Measurements from ENCODE around the gene DRD2.

The DRD2 gene

DNA sequence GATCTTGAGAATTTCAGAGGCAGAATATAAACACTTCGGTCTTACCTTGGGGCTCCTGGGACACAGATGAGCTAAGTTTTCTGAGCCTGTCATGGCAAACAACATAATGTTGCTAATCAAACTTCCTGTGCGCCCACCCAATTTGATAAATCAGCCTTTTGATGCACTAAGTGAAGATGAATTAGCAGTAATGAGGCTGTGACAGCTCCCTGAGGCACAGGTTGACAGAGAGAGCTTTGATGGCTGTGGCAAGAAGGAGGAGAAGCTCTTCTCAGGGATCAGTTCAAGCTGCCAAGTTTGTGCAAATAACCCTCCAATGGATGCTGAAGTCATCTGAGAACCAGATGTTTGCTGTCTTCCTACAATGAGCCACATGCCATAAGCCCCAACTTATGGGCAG, 34.4 kb downstream of the DRD2 start:
- DNase-seq, result no peak

DNA sequence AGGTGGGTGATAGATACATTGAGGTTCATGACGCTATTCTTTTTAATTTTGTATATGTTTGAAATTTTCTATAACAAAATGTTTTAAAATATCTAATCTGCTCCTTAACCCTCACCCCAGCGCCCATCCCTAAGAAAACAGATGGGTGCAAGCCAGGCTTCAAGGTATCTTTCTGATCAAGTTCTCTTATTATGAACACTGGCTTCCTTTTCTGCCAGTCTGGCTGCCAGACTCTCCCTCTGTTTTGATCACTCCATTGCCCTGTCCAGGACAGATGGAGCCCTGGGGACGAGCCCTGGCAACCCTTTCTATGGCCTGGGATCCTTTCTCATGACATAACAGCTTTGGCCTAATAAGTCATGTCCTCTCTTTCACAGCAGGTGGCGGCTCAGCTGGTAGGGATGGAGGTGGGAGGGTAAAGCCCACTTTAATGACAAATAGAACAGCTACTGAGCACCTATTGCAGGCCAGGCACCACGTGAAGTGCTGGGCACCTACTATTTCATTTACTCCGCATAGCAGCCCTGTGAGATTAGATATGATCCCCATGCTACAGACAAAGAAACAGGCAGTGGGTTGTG, 38.4 kb downstream of the DRD2 start:
- no peak for DNase-seq

- DNase-seq, result no peak
Observed at GRCh38 chr11:113435190-113435968, 39.8 kb downstream of the DRD2 start.

DNA sequence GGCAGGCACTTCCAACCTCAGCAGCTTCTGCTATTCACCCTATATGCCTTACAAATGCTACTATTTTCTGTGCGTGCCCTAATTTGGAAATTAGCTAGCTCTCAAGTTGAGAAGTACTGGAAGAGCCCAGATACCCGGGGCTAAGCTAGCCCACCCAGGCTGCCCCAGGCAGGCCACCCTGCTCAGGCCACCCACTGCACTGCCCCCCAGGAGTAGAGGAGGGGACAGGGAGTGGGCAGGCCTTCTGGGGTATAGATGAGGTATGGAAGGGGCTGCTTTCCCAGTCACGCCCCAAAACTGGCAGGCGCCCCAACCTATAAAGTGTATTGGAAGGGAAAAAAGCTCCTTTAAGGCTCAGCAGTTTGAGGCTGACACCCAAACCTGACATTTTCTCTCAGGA, 43.5 kb downstream of the DRD2 start:
- no peak for DNase-seq

- no peak for DNase-seq
Observed at GRCh38 chr11:113426686-113427085, 48.5 kb downstream of the DRD2 start.

- no peak for DNase-seq
Observed at GRCh38 chr11:113420808-113421207, 54.4 kb downstream of the DRD2 start.

DNA sequence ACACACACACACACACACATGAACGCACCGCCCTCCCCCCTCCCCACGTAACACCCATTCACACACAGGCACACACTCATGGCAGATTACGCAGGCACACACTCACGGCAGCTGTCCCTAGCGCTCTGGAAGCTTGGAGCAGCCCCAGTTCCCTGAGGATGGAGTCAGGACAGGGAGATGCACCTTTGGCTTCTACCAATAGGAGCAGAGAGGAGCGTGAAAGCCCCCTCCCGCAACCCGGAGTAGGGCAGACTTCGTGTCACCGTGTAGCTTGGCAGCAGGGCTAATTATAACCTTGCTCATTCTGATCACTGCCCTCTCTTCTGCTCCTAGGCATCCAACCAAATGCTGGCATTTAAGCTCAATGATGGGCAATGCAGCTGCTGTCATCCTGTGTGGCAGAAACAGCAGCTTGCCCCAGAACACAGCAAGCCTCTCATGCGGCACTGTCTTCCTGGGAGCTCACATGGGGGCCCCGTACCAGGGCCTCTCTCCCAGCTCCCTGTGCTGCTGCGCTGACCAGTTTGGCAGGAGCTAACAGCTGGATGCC, 55.7 kb downstream of the DRD2 start:
- no peak for DNase-seq

GRCh38 chr11:113417428-113417827, 57.8 kb downstream of the DRD2 start:
- DNase-seq, result no peak

DNA sequence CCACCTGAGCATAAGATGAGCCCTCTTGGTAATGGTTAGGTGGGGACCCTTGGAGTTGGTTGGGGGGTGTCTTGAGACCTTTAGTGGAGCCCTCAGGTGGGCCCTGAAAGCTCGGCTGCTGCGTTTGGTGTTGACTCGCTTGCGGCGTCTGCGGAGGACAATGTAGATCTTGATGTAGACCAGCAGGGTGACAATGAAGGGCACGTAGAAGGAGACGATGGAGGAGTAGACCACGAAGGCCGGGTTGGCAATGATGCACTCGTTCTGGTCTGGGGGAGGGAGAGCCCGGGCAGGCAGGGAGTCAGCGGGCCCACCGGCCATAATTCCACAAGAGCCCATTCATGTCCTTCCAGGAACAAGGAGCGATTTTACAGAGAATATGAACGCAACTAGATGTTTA, 59.9 kb downstream of the DRD2 start:
- no peak for DNase-seq

- DNase-seq, result no peak
Observed at GRCh38 chr11:113412675-113413074, 62.5 kb downstream of the DRD2 start.

DNA sequence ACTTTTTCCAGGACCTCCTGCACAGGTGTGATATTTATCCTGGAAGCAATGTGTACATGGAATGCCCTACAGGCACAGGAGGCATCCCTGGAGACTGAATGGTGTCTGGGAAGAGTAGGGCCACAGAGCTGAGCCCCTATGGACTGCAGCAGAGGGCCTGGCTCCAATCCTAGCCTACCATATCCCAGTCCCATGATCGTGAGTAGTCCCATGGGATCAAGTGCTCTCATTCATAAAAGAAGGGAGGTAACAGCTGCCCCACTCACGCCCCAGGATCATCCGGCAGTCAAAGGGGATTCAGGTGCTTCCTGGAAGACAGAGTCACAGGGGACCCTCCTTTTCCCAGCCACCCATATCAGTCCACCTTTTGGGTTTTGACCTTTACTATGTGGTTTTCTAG, 63.7 kb downstream of the DRD2 start:
- no peak for DNase-seq

DNA sequence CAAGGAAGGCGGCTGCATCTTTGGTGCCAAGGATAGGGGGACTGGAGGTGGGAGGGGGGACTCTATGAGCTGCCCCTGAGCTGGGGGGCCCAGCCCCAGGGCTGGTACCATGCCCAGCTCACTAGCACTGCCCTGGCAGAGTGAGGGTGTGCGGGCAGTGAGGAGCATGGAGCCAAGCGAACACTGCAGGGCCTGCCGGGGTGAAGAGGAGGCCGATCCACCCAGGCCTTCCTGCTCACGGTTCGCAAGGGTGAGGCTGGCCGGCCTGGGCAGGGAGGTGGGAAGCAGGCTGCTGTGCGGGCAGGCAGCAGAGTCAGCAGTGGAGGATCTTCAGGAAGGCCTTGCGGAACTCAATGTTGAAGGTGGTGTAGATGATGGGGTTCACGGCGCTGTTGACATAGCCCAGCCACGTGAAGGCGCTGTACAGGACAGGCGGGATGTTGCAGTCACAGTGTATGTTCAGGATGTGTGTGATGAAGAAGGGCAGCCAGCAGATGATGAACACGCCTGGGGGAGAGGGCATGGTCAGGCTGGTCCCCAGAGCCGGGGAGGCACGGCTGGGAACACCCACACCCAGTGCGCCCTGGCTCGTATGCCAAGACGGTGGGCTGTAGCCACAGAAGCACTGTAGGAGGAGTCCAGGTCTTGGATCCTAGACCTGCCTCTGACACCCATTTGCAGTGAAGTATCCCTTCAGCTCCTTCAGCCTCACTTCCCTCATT, 64.6 kb downstream of the DRD2 start:
- no peak for DNase-seq

DNA sequence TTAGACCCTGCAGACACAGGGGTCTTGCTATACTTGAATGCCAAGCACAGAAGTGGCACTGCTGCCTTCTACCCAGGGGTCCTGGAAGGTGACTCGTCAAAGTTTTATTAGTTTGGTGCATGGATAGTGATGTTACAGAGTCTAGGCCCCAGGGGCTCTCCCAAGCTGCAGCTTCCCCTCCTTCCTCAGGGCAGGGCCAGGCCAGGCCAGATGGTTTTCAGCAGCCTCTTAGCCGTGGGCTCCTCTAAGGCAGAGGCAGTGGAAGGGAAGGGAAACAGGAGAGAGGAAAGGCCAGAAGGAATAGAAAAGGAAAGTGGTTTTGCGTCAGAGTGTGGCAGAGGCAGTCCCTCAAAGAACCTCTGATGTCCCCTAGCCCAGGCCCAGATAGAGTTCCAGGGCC, 65.7 kb downstream of the DRD2 start:
- DNase-seq, result no peak

- no peak for DNase-seq
Observed at GRCh38 chr11:113408887-113409286, 66.3 kb downstream of the DRD2 start.

GRCh38 chr11:113408206-113408605, 67.0 kb downstream of the DRD2 start:
- DNase-seq, result no peak

DNA sequence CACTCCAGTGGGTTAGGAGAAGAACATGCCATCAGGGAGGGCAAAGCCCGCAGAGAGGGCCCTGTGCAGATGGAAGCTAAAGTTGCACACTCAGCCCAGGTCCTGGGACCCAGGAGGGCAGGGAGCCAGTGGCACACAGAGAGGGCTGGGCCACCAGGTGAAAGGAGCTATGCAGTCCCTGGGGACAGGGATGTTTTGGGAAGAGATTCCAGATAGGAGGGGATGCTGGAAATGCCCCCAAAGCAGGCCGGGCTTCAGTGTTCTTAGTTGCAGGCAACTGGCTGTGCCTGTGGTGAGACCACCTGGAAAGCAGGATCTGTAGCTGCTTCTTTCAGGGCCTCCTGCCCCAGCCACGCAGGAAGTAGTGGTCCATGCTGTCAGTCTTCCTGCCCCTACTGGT, 68.0 kb downstream of the DRD2 start:
- DNase-seq, result no peak

DNA sequence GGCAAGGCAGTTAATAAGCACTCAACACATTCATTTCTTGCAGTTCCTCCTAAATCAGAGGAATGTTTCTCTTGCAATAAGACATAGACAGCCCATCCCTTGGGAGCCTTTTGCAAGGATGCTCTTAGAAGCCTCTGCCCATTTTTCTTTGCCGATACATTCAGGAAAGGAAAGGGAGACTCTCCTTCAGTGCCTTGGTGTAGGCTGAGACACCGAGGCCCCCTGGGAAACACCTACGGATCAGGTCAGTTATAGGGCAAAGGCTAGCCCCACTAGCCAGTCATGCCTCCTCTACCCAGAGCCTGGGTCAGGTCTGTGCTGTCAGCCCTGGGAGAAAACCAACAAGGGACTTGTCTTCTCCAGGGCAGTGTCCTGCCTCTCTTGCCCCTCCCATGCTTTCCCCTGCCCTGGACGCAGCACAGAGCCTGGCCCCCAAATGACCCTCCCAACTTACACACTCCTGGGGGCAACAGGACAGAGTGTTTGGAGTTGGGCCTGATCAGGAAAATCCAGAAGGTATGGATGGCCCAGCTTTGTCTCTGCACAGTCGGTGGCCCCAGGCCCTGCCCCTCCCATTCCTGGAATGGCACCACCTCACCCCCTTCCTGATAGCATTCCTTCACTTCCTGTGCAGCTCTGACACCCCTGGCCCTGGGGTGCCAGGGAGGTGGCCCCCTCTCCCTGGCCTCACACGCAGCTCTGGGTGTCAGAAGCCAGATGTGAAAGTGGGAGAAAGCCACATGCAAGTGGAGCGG, 69.3 kb downstream of the DRD2 start:
- DNase-seq, result no peak

GRCh38 chr11:113404859-113405430, 70.3 kb downstream of the DRD2 start:
- no peak for DNase-seq

DNA sequence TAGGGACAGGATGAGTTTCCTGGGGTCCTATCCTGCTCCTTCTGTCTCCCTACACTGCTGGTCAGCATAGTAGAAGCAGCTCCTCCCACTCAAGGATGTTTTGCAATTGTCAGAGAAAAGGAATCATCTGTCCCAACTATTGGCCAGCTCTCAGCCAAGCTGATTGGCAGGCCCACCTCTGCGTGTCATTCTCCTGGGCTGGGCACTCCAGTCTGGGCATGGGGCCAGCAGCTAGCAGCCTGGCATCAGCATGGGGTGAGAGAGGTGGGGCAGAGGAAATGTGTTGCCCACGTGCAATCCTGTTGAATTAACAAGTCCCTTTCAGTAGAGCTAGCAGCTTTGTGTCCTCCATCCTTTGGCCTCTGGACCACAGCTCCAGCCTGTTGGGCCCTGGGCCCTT, 73.5 kb downstream of the DRD2 start:
- DNase-seq, result no peak

GRCh38 chr11:113400631-113401230, 74.5 kb downstream of the DRD2 start:
- no peak for DNase-seq

DNA sequence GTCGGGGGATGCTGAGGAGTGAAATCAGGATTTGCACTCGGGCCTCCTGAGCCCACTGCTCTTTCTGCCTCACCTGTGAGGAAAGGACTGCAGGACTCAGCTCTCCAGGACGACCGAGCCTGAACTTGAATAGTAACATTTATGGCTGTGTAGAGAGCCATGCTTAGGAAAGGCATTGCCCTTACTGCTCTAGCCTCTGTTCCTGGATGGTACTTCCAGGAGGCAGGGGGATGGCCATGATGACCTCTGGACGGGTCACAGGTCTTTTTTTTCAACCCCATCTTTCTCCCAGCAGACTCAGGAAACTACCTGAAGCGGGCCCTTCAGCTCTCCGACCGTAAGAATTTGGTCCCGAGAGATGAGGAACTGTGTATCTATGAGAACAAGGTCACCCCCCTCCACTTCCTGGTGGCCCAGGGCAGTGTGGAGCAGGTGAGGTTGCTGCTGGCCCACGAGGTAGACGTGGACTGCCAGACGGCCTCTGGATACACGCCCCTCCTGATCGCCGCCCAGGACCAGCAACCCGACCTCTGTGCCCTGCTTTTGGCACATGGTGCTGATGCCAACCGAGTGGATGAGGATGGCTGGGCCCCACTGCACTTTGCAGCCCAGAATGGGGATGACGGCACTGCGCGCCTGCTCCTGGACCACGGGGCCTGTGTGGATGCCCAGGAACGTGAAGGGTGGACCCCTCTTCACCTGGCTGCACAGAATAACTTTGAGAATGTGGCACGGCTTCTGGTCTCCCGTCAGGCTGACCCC, 76.3 kb downstream of the DRD2 start:
- no peak for DNase-seq

GRCh38 chr11:113397821-113398220, 77.4 kb downstream of the DRD2 start:
- DNase-seq, result no peak

Data from OCI-M1 (cell line).